Neural cell (in vitro differentiated cells): ENCODE results near the gene ADCY2.

Experiments used
- EP300 ChIP-seq: fragments of 450-650 bp; conservative IDR thresholded peaks from 2 replicates; pipeline ENCODE4 v1.6.1; 2014; ENCODE audit warnings: antibody characterized with exemption, mild to moderate bottlenecking, moderate library complexity; ENCODE audit not compliant: poor library complexity, severe bottlenecking
- EZH2 ChIP-seq: fragments of 200-600, 300-800 bp; shearing (Covaris generic), sonication (generic); IDR thresholded peaks from 2 replicates; pipeline ENCODE4 v1.6.1; 2014; ENCODE audit warnings: antibody characterized with exemption, low read length, borderline replicate concordance, mild to moderate bottlenecking; ENCODE audit not compliant: insufficient read depth, poor library complexity, severe bottlenecking
- MXI1 ChIP-seq: fragments of 450-650 bp; conservative IDR thresholded peaks from 2 replicates; pipeline ENCODE4 v1.6.1; 2014; ENCODE audit warnings: antibody characterized with exemption, mild to moderate bottlenecking; ENCODE audit not compliant: poor library complexity, severe bottlenecking
- SMC3 ChIP-seq: fragments of 450-650 bp; conservative IDR thresholded peaks from 2 replicates; pipeline ENCODE4 v1.6.1; 2014; ENCODE audit warnings: antibody characterized with exemption, mild to moderate bottlenecking, moderate library complexity; ENCODE audit not compliant: poor library complexity
- TAF1 ChIP-seq: IDR thresholded peaks from 2 replicates; pipeline ENCODE4 v1.6.1; 2012; ENCODE audit warnings: low read depth
- TF ChIP-seq, protein P1 (sequence below): fragments of 450-650 bp; IDR thresholded peaks from 2 replicates; pipeline ENCODE4 v1.5.1; 2014; ENCODE audit warnings: antibody characterized with exemption, mild to moderate bottlenecking, moderate library complexity; ENCODE audit not compliant: poor library complexity, severe bottlenecking

- TF ChIP-seq, protein P1, sequence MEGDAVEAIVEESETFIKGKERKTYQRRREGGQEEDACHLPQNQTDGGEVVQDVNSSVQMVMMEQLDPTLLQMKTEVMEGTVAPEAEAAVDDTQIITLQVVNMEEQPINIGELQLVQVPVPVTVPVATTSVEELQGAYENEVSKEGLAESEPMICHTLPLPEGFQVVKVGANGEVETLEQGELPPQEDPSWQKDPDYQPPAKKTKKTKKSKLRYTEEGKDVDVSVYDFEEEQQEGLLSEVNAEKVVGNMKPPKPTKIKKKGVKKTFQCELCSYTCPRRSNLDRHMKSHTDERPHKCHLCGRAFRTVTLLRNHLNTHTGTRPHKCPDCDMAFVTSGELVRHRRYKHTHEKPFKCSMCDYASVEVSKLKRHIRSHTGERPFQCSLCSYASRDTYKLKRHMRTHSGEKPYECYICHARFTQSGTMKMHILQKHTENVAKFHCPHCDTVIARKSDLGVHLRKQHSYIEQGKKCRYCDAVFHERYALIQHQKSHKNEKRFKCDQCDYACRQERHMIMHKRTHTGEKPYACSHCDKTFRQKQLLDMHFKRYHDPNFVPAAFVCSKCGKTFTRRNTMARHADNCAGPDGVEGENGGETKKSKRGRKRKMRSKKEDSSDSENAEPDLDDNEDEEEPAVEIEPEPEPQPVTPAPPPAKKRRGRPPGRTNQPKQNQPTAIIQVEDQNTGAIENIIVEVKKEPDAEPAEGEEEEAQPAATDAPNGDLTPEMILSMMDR: no peak
- TF ChIP-seq SMC3 (no peak), EP300 (no peak), TAF1 (no peak), MXI1 (no peak), EZH2 (no peak)
These were observed 22.3 kb downstream of the ADCY2 start for GRCh38 chr5:7418276-7418675.
